Superior temporal gyrus (tissue), 1 donor: ENCODE results near the gene MARK1.

Experiments used
- DNase-seq: peaks from one replicate; pipeline ENCODE4 v3.0.0-alpha.2; 2016; ENCODE audit errors: extremely low spot score

MARK1 gene

DNA sequence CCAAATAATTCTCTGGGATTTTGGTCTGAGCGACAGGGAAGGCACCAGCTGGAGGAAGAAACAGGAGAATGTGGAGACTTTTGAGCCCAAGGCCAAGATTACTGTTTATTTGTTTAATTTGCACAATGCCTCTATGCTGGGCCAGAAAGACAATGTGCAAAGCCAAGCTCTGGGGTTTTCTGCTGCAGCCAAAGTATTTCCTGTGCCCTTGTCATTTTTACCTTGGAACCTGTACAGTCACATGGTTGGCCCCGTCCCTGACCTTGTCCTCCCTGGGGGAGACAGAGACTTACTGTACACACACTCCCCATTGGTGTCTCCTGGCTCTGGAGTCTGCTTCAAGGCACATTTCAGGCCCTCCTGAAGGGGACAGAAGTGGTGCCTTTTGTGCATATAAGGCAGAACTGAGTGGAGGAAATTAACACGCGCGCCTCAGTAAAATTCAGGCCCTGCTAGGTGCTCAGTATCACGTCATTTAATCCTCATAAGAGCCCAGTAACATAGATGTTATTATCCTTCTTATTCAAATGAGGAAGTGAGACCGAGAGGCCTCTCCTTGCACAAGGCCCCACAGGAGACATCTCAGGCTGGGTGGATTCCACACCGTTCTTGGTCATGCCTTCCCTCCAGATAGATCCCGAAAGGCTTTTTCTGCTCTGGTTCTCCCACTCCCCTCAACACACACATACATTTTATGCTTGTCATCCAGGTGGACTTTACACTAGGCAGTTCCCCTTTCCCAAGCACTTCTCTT lies 183.3 kb downstream of the MARK1 start:
- DNase-seq = no peak
